DMS53 treated with DMSO at 0.1 percent for 48 hours (cell line): Measurements from ENCODE around the gene MARF1.
"Not testable (repeated sequence)": the region's sequence is repeated elsewhere in the genome, so short reads cannot be mapped to it uniquely, and the experiment has no call there.

Experiments
- DNase-seq: peaks from one replicate; lab custom pipeline; 2025; ENCODE audit not compliant: unreplicated experiment; lab: John Stamatoyannopoulos, UW

MARF1 gene

DNA sequence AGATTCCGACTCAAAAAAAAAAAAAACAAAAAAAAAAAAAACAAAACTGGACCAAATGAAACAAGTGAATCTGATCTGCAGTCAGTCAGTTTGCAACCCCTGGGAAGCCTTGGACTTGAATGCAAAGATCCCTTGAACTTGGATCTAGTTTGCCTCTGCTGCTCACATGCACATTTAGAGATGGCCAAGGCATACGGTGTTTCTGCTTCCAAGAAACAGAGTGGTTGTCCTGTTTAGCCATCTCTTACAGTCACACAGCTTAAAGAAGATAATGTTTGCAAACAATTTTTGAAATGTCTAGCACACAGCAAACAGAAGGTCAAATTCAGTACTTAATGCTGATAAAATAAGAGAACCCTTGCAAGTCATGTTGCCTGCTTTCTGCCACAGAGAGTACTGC lies 11.6 kb upstream of the MARF1 start:
- DNase-seq: no peak

DNA sequence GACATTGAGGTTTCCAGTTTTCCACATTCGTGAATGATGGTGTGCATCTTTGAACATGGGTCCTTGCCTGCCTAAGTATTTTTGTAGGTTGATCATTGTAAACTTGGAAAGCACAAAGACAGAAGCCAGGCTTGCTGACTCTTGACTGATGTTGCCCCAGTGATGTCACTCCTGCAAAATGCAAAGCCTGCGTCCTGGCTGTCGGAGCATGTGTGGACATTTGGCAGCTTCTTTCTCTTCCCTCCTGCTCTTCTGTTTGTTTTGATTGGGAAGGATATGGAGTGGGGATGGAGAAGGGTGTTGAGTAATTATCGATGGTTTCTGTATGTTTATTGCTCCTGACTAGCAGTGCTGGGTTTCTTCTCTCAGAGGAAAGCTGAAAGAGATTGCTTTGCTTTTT lies 10.3 kb upstream of the MARF1 start:
- DNase-seq: no peak

DNA sequence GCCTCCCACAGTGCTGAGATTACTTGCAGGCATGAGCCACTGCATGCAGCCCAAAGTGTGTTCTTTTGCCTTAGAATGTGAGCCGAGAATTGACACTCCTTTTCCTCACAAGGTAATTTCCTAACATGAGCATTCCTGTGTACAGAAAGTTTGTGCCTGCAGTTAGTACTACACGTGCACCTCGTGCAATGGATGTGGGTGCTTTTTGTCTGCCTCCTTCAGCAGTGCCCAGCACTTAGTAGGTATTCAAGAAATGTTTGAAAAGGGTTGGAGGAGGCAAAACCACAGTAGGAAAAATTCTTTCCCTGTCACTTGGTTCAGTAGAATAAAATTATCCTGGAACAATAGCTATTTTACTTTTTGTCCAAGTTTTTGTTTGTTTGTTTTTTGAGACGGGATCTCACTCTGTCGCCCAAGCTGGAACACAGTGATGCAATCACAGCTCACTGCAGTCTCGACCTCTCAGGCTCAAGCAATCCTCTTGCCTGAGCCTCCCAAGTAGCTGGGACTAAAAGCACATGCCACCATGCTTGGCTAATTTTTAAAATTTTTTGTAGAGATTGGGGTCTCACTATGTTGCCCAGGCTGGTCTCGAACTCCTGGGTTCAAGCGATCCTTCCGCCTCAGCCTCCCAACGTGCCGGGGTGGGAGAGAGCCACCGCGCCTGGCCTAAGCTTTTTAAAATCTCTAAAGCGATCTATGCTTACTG lies 9.5 kb upstream of the MARF1 start:
- no peak for DNase-seq

DNA sequence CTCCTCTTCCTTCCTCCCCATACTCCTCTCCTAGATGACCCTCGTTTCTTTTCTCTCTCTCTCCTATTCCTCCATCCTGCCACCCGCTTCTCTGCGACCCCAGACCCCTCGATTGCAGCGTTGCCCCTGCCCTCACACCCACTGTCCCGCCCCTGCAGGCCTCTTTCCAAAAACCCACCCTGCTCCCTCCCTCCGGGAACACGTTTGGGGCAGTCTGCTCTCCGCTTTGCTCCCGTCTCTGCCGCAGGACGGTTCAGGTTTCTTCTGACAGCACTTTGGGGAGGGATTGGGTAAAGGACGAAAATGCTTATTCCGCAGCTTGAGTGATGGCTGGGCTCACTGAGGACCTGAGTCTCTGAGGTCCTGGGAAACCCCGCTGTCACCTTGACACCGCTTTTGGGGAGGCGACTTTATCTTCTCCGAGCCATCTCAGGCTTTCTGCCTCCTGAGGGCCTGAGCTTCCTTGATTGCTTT lies 7.8 kb upstream of the MARF1 start:
- no peak for DNase-seq

DNA sequence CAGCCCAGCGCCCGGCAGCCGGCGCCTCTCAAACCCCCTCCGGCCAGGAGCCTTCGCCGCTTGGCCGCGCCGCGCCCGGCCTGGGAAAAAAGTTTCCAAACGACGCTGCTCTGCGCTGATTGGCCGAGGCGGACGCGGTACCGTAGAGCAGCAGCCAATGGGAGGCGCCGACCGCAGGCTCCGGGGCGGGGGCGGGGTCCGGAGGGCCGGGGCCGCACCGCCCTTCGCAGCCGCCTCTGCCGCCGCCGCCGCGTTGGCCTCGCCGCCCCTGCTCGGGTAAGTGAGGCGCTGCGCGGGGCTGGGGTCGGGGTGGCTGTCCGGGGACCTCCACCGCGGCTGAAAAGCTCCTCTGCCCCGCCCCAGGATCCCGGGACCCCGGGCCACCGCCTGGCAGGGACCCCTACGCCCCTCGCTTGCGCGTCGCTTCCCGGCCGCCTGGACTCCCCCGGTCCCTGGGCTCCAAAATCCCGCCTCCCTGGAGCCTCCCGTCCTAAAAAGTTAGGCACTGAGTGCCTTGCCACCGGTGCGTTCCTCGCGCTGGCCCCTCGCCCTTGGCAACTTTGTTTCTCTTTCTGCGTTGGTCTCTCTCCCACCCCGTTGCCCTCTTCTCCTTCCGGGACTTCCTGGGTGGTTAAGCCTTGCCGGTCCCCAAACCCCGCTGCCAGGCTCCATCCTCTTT lies 7.2 kb upstream of the MARF1 start, which contains the start of gene NDE1:
TSS of gene NDE1 (plus strand) at position 227 of the 679 bp plus-strand sequence. CDS start 14,534 bp downstream, outside the sequence.
- peak; percentile 67 for DNase-seq

DNA sequence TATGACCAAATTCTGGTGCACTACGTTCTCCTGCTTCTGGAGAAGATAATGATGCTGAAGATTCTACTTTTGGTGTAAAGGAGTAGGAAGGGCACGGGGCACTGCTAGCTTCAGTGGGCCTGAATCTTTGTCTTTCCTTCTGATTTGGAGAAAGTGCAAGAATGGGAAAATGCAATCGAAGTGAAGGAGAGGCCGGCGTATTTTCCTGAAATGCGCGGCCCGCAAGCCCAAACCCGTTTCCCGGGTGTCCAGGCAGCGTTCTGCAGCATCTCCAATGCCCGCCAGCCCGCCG lies 6.7 kb upstream of the MARF1 start:
- DNase-seq: no peak

DNA sequence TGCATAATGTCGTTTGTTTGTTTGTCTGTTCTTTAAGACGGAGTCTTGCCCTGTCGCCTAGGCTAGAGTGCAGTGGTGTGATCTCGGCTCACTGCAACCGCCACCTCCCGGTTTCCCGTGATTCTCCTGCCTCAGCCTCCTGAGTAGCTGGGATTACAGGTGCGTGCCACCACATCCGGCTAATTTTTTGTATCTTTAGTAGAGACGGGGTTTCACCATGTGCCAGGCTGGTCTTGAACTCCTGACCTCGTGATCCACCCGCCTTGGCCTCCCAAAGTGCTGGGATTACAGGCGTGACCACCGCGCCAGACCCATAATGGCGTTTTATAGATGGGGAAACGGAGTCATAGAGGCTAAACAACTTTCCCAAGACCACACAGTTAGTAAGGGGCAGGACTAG lies 6.4 kb upstream of the MARF1 start:
- not testable (repeated sequence) for DNase-seq

DNA sequence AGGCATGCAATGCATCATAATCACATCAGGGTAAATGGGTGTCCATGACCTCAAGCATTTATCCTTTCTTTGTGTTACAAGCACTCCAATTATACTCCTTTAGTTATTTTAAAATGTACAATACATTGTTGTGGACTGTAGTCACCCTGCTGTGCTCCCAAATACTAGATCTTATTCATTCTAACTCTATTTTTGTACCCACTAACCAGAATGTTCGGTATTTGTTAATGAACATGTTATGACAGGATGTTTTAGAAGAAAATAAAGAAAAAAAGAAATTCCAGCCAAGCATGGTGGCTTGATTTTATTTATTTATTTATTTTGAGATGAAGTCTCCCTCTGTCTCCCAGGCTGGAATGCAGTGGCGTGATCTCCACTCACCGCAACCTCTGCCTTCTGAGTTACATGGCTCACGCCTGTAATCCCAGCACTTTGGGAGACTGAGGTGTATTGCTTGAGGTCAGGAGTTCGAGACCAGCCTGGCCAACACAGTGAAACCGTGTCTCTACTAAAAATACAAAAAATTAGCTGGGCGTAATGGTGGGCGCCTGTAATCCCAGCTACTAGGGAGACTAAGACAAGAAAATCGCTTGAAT lies 5.3 kb upstream of the MARF1 start:
- DNase-seq: no peak

DNA sequence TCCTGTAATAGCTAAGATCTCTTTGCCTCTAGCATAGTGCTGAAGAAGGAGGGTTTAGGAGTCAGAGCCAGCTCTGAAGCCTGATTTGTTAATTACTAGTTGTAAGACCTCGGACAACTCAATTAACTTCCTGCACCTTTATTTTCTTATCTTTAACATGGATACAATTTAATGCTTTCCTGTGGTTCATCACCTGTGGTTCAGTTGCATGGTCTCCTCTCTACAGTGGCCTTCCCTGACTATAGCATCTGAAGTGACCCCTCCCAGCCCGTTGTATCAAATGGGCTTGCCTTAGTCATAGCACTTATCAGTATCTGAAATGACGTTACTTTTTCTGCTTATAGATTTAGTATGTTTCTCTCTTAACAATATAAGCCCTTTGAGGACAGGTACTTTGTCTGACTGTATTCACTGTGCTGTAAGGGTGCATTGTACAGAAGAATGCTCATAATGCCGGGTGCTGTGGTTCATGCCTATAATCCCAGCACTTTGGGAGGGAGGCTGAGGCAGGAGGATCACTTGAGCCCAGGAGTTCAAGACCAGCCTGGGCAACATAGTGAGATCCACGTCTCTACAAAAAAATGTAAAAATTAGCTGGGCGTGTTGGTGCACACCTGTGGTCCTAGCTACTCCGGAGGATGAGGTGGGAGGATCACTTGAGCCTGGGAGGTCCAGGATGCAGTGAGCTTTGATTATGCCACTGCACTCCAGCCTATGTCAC lies 4.5 kb upstream of the MARF1 start:
- no peak for DNase-seq

DNA sequence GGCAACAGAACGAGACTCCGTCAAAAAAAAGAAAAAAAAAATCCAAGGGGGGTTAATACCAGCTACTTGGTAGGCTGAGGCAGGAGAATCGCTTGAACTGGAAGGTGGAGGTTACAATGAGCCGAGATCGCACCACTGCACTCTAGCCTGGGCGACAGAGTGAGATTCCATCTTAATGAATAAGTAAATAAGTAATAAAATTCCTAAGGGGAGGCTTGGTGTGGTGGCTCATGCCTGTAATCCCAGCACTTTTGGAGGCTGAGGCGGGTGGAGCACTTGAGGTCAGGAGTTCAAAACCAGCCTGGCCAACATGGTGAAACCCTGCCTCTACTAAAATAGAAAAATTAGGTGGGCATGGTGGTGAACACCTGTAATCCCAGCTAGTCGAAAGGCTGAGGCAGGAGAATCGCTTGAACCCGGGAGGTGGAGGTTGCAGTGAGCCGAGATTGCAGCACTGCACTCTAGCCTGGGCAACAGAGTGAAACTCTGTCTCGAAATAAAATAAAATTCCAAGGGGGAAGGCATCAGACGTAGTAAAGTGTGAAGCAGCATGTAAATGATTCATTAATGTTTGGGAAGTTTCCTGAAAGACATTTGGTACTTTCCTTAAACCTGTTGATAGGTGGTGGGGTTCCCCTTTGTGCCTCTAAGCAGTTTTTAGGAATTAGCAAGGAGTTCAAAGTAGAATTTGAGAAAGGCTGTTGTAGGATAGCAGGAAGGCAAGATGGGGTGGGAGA lies 3.8 kb upstream of the MARF1 start:
- not testable (repeated sequence) for DNase-seq

DNA sequence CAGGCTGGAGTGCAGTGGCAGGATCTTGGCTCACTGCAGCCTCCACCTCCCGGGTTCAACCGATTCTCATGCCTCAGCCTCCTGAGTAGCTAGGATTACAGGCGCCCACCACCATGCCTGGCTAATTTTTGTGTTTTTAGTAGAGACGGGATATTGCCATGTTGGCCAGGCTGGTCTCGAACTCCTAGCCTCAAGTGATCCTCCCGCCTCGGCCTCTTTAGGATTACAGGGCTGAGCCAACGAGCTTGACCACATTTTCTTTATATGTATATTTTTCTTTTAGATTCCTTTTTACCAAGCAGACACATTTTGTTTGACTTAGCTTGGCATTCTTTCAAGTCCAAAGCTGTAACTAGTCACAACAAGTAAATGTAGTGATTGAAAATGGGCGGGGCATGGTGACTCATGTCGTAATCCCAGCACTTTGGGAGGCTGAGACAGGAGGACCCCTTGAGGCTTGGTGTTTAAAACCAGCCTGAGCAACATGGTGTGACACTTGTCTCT lies 2.1 kb upstream of the MARF1 start:
- DNase-seq: not testable (repeated sequence)

DNA sequence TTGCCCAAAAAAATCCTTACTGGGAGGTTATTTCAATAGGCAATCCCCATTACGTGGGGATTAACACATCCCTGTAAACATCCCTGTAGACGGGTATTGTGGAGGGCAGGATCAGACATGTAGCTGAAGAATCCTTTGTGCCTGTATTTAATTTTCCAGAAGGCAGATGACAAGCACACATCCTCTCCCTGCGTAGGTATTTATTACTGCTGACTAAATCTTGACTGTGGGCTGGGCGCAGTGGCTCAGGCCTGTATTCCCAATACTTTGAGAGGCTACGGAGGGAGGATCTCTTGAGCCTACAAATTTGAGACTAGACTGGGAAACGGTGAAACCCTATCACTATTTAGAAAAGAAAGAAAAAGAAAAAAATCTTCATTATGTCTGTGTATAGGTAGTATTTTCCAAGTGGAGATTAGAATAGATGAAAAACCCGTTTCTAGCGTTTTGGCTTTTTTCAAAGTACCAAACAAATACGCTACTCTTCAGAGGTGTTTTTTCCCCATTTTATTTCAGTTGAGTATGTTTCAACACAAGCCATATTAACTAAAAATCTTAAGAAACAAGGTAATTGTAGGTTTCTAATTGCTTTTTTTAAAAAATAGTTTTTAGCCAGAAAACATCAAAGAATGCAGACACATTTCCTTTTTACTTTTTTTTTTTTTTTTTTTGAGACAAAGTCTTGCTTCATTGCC lies 1.5 kb upstream of the MARF1 start:
- DNase-seq: no peak

DNA sequence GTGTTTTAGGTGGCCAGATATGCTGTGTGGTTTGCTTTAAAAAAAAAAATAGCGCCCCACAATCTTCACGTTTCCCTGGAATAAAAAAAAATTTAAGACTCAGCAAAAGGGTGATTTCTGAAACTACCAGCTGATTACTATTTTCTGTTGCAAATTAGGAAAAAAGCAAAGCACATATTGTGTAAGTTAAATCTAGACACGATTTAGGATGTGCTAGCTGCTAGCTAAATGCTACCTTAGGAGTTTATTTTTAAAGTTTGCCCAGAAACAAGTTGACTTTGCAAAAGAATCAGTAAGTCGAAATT lies 944 bp upstream of the MARF1 start:
- DNase-seq: no peak

DNA sequence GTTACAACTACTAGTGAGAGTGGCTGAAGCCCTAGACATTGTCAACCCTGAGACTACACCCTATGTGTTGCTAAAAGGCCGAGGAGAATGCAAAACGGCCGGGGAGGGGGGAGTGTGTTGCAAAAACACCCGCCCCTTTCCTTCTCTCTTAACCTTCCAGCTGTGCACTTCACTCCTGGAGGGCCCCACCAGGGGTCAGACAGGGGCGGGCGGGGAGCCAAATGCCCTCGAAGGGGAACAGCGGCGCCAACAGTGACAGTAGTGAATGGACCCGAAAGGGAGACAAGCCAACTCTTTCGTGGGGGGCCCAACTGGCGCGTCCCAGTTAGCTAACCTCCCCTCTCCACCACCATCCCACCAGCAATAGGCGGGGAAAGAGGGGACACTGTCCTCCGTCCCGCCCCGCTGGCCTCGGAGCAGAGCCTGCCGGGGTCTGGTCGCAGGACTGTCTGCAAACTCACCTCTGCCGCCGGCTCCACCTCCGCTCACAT lies 352 bp downstream of the MARF1 start:
- peak; percentile 27 for DNase-seq

DNA sequence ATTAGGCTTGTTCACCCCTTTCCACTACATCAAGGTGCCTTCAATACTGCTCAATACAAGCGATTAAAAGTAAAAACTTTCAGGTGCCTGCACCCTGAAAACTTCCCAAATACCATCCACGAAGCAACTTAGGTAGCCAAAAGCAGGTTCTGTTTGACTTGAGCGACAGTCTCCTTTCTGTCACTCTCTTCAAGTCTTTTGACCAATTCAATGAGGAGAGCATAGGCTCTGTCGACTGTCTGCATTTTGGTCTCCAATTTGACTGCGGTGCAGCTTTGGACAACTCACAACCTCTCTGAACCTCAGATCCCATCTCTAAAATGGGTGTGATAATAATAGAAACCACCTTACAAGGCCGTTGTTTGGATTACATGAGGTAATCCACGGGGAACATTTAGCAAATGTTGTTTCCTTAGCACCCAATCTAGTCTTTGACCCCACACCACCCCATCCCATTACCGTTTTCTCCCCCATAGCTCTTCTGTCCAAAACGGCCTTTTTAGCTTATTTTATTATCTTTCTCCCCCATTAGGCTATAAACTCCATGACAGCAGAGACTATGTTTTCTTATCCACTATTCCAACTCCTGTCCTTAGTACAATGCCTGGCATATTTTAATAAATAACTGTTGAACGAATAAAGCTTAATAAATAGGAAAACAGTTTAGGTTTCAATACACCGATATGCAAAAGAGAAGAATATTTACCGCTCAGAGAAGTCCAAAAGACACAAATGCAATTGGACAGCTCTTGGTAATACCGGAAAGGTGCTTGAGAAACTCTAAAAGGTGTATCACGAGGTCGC lies 999 bp downstream of the MARF1 start:
- no peak for DNase-seq

DNA sequence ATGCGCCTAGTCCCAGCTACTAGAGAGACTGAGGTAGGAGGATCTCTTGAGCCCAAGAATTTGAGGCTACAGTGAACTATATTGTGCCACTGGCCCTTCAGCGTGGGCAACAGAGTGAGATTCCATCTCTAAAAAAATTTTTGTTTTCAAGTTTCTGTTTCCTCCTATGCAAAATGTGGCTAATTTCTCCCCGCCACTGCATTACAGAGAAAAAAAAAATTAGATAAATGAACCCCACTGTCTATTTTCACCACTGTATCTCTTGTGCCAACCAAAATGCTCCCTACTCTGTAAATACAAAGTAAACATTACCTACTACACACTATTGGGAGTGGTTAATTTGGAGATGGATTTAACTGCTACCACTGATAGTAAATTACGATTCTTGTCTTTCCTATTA lies 2.0 kb downstream of the MARF1 start:
- DNase-seq: no peak

DNA sequence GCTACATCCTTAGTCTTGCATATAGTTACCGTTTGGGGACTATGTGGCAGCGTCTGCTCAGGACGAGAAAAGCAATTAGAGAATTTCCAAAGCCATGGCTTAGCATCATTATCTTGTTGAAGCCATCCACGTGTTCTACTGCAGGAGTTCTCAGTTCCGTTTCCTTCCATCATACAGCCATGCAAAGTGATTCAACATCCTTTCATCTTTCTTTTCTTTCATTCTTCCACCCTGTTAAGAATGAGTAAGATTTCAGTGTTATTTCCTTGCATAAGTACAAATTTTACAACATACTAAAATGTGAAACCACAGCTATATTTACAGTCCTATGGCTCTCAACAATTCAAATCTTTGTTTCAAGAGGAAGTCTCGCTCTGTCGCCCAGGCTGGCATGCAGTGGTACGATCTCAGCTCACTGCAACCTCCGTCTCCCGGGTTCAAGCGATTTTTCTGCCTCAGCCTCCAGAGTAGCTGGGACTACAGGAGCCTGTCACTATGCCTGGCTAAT lies 3.8 kb downstream of the MARF1 start:
- no peak for DNase-seq

DNA sequence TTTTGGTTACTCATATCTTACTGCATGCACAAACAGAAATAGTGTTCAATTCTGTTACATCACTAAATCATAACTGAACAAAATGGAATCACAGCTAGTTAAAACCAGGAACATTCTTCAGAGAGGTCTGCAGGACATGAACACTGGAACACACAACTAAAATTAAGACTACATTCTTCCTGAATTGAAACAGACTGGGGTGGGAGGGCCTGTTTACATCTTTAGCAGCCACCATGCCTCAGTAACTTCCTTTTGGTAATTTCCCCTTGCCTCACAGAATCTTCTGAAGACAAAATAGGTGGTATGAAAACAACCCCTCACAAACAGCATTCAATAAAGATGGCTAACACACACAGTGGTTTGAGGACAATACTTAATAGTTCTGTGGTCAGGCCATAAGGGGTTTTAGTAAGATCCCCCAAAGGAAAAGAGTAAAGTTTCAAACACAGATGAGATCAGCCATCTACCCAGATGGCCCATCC lies 6.5 kb downstream of the MARF1 start:
- DNase-seq: no peak

DNA sequence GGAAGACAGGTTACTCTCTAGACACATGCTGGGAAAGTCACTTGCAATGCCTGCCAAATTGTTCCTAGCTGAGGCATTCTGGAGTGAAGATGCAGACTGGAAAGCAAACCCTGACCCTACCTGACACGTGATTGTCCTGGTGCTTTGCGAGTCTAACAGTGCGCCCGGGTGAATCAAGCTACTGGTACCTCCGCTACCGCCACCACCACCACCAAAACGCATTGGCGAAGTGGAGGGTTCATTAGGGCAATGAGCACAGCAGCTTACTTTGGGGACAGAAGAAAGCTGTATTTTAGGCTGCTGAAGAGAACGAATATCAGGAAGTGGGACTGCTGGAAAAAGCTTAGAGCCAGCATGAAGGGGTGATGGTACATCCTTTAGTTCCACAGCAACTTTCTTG lies 7.0 kb downstream of the MARF1 start:
- no peak for DNase-seq
